HepG2 (cell line): ENCODE data around the gene SRSF4. TPM values are rescaled to one million over a fixed set of nuclear protein-coding genes. Genes with fewer than 3 reads are reported as not detected.

Source experiments
- ATAC-seq: fragments of 200-7000 bp; cut with Tn5 transposase; 3 replicates; pipeline ENCODE4 v1.9.1; 2020; ENCODE audit warnings: mild to moderate bottlenecking, moderate library complexity
- BruUV-seq: library from RNA; stranded (reverse); fragments of 400-500 nt; replicated peaks from 2 replicates; lab custom pipeline; 2021; lab: Mats Ljungman, UMichigan
- CTCF ChIA-PET: fragments of 300-600 bp; formaldehyde crosslinking; extraction: SDS; loops from one replicate; lab custom pipeline; 2021; ENCODE audit warnings: low total read pairs, inconsistent platforms, low intra/inter-chr PET ratio; lab: Yijun Ruan, JAX
- POLR2A ChIA-PET: fragments of 350-600 bp; sonication (Branson Sonifier 250); formaldehyde crosslinking; loops from one replicate; lab custom pipeline; 2020; ENCODE audit warnings: antibody characterized with exemption, inconsistent platforms; lab: Yijun Ruan, JAX
- DNase-seq: peaks from one replicate; pipeline ENCODE4 v3.0.0-alpha.2; 2015; ENCODE audit warnings: low spot score
- FAIRE-seq: peaks from 3 replicates; lab custom pipeline; 2011; peaks lifted over from hg19 to GRCh38; lab: Jason Lieb, UNC
- H2AFZ ChIP-seq: one replicate; pipeline ENCODE4 v1.6.1; 2011; ENCODE audit warnings: low read length, inconsistent platforms
- H3K27ac ChIP-seq: fragments of 300-600 bp; 3 replicates; pipeline ENCODE4 v1.8.0; 2011; ENCODE audit warnings: mixed run types, mild to moderate bottlenecking, mixed read lengths, low read length, inconsistent platforms; ENCODE audit not compliant: insufficient read depth; ENCODE audit errors: extremely low read length
- H3K27me3 ChIP-seq, 2 experiments: fragments of 200-600 bp in 1 of 2; 2 replicates in 1 of 2; 3 replicates in 1 of 2; pipeline versions ENCODE4 v1.6.0 to v1.8.0; 2011; ENCODE audit warnings: low read length in 2 of 2, mild to moderate bottlenecking in 2 of 2, moderate library complexity in 2 of 2, inconsistent platforms in 1 of 2; ENCODE audit not compliant: insufficient read depth in 2 of 2, control insufficient read depth in 1 of 2
- H3K36me3 ChIP-seq, 2 experiments: fragments of 200-600 bp in 1 of 2; replicated peaks in 1 of 2; 2 replicates in 1 of 2; 3 replicates in 1 of 2; pipeline versions ENCODE4 v1.5.1 to v1.8.0; 2011; ENCODE audit warnings: low read length in 2 of 2, inconsistent platforms in 1 of 2; ENCODE audit not compliant: insufficient read depth in 2 of 2, control insufficient read depth in 1 of 2
- H3K4me1 ChIP-seq: 2 replicates; pipeline ENCODE4 v1.5.1; 2012; ENCODE audit warnings: low read length, inconsistent platforms; ENCODE audit not compliant: insufficient read depth
- H3K4me2 ChIP-seq: 2 replicates; pipeline ENCODE4 v1.6.0; 2011; ENCODE audit warnings: low read depth, low read length, inconsistent platforms
- H3K4me3 ChIP-seq, 3 experiments: fragments of 200-600 bp in 1 of 3; sonication (generic), shearing (Covaris generic) in 1 of 3; replicated peaks in 1 of 3; 2 replicates each; pipeline ENCODE4 v1.5.1; 2011 to 2016; ENCODE audit warnings: low read length in 3 of 3, inconsistent platforms in 2 of 3, low read depth in 2 of 3, mild to moderate bottlenecking in 2 of 3, control low read depth in 1 of 3, mixed read lengths in 1 of 3; ENCODE audit not compliant: insufficient read depth in 1 of 3
- H3K79me2 ChIP-seq: one replicate; pipeline ENCODE4 v1.6.1; 2011; ENCODE audit warnings: low read length, inconsistent platforms; ENCODE audit not compliant: insufficient read depth
- H3K9ac ChIP-seq: 2 replicates; pipeline ENCODE4 v1.6.0; 2011; ENCODE audit warnings: mild to moderate bottlenecking, low read depth, low read length, inconsistent platforms; ENCODE audit not compliant: insufficient read depth
- H3K9me3 ChIP-seq: 2 replicates; pipeline ENCODE4 v1.5.1; 2012; ENCODE audit warnings: mild to moderate bottlenecking, low read length
- H4K20me1 ChIP-seq: 2 replicates; pipeline ENCODE4 v1.6.0; 2011; ENCODE audit warnings: inconsistent platforms, mild to moderate bottlenecking, low read length, moderate library complexity; ENCODE audit not compliant: insufficient read depth
- KLF11 ChIP-seq: IDR thresholded peaks from 2 replicates; pipeline ENCODE4 v1.6.1; 2016; ENCODE audit warnings: missing compliant biosample characterization
- LCORL ChIP-seq, 2 experiments: fragments of 450-650 bp in 1 of 2; sonication (generic) in 1 of 2; formaldehyde crosslinking in 1 of 2; IDR thresholded peaks; 2 replicates each; pipeline versions ENCODE4 v1.5.0 to v1.6.1; 2017 to 2020; ENCODE audit warnings: antibody characterized with exemption in 1 of 2, missing genetic modification reagents in 1 of 2
- MAFG ChIP-seq: sonication (generic); formaldehyde crosslinking; IDR thresholded peaks from 2 replicates; pipeline ENCODE4 v1.5.1; 2020; ENCODE audit warnings: mild to moderate bottlenecking, missing genetic modification reagents
- MIER3 ChIP-seq: IDR thresholded peaks from 2 replicates; pipeline ENCODE4 v1.6.1; 2016; ENCODE audit warnings: missing compliant biosample characterization, borderline replicate concordance
- RFX3 ChIP-seq: IDR thresholded peaks from 2 replicates; pipeline ENCODE4 v1.6.1; 2016; ENCODE audit warnings: missing biosample characterization, missing genetic modification reagents
- SALL1 ChIP-seq: sonication (generic); formaldehyde crosslinking; IDR thresholded peaks from 2 replicates; pipeline ENCODE4 v1.8.0; 2022; ENCODE audit warnings: mild to moderate bottlenecking, missing genetic modification reagents
- TMF1 ChIP-seq: sonication (generic); formaldehyde crosslinking; IDR thresholded peaks from 2 replicates; pipeline ENCODE4 v1.8.1; 2022; ENCODE audit warnings: low read depth, missing genetic modification reagents
- ZNF296 ChIP-seq: sonication (generic); formaldehyde crosslinking; conservative IDR thresholded peaks from 2 replicates; pipeline ENCODE4 v1.5.0; 2020; ENCODE audit warnings: mild to moderate bottlenecking, missing genetic modification reagents
- ZNF615 ChIP-seq: sonication (generic); formaldehyde crosslinking; IDR thresholded peaks from 2 replicates; pipeline ENCODE4 v1.5.0; 2020; ENCODE audit warnings: mild to moderate bottlenecking, missing genetic modification reagents, borderline replicate concordance
- ZNF788 ChIP-seq: sonication (generic); formaldehyde crosslinking; IDR thresholded peaks from 2 replicates; pipeline ENCODE4 v1.5.0; 2020; ENCODE audit warnings: mild to moderate bottlenecking, missing genetic modification reagents, borderline replicate concordance
- ZSCAN22 ChIP-seq: sonication (generic); formaldehyde crosslinking; IDR thresholded peaks from 2 replicates; pipeline ENCODE4 v1.4.0; 2020; ENCODE audit warnings: mild to moderate bottlenecking, missing genetic modification reagents
- WGBS: methylation state at CpG from one replicate; pipeline ENCODE4 v1.1.6; 2017; ENCODE audit warnings: low lambda C conversion rate; 5-methylcytosine and 5-hydroxymethylcytosine counted together
- in situ Hi-C: cut with HindIII; loops from 2 replicates; pipeline ENCODE4 v1.10.0; 2017; ENCODE audit warnings: low pct_unique_long_range_greater_than_20kb; ENCODE audit not compliant: extremely low pct_ligation_motif_present
- intact Hi-C: fragments of 100-400 bp; cut with micrococcal nuclease; formaldehyde crosslinking; loops from one replicate; pipeline ENCODE4 v1.10.0; 2022; ENCODE audit not compliant: unreplicated experiment
- polyA plus RNA-seq, 8 experiments: library from polyadenylated mRNA; depleted of rRNA in 3 of 8; stranded (reverse) in 7 of 8; unstranded in 1 of 8; fragments of >200 nt; fragmentation: Illumina TruSeq in 4 of 8; extraction: Trizol in 4 of 8; gene quantifications; 2 replicates each; pipeline versions ENCODE4 v1.2.1 to v1.2.3, GENCODE V29; 2011 to 2016; ENCODE audit warnings: low read depth in 4 of 8, missing spikeins in 1 of 8, mixed read lengths in 1 of 8; ENCODE audit not compliant: insufficient read depth in 1 of 8
- total RNA-seq, 5 experiments: library from RNA; depleted of rRNA; stranded (reverse); fragments of >200 nt; fragmentation: Illumina TruSeq; extraction: Trizol; gene quantifications; 2 replicates each; pipeline ENCODE4 v1.2.3, GENCODE V29; 2016; ENCODE audit warnings: low read depth in 1 of 5
- TF ChIP-seq, protein P1 (sequence below): IDR thresholded peaks from 2 replicates; pipeline ENCODE4 v1.6.1; 2016

The SRSF4 gene
- total and polyA plus RNA-seq, 2 of the 13 experiments (the other 11 are each of a cell fraction or from before 2014, with no cell fraction given), result 37.7 to 50.9 TPM

DNA sequence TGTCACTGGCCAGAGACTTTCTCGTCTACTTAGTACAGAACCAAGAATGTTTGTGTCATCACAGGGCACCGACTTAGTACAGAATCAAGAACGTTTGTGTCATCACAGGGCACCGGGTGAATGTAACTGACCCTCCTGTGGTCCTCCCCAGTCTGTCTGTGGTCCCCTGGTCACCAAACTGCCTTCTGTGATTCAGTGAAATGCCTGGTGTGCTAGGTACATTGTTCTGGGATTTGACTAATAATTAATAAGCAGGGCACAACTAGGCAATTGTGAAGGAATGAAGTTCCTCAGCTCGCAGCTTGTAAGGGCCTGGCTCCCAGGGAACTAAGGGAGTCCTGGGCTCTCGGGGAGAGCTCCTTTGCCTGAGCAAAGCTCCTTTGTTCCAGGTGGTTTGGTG is 41.8 kb upstream of the SRSF4 start:
- H3K27ac ChIP-seq, result no peak overlapping the region
- H3K27me3 ChIP-seq, result no peaks in the 10 kb centered on the region
- TF ChIP-seq ZNF296 (CRISPR knock-in tag) (no peak), KLF11 (CRISPR knock-in tag) (no peak), SALL1 (CRISPR knock-in tag) (no peak), LCORL (IDR thresholded peaks at IDR 0.05) (no peak), LCORL (CRISPR knock-in tag; IDR thresholded peaks at IDR 0.05) (no peak), TMF1 (CRISPR knock-in tag) (no peak), ZSCAN22 (no peak), RFX3 (CRISPR knock-in tag) (no peak), ZNF615 (CRISPR knock-in tag) (no peak), MIER3 (CRISPR knock-in tag) (no peak), ZNF788 (no peak), MAFG (CRISPR knock-in tag) (no peak)
- TF ChIP-seq, protein P1, sequence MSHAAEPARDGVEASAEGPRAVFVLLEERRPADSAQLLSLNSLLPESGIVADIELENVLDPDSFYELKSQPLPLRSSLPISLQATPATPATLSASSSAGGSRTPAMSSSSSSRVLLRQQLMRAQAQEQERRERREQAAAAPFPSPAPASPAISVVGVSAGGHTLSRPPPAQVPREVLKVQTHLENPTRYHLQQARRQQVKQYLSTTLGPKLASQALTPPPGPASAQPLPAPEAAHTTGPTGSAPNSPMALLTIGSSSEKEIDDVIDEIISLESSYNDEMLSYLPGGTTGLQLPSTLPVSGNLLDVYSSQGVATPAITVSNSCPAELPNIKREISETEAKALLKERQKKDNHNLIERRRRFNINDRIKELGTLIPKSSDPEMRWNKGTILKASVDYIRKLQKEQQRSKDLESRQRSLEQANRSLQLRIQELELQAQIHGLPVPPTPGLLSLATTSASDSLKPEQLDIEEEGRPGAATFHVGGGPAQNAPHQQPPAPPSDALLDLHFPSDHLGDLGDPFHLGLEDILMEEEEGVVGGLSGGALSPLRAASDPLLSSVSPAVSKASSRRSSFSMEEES (CRISPR knock-in tag), result no peak
- no peak for FAIRE-seq
- 85% methylated on average over 6 of the region's 6 CpGs for WGBS
- no peak overlapping the region for H3K4me2 ChIP-seq
- H4K20me1 ChIP-seq, result no peaks in the 10 kb centered on the region
- BruUV-seq, result no TSS peak
- H3K36me3 ChIP-seq, result peaks cover 1 to 8% of the 10 kb centered on the region in 2 experiments; a peak in 3 of 5 replicates
- in situ Hi-C loops (no loop called here), intact Hi-C loops (no loop called here)
- no peak for DNase-seq
- H2AFZ ChIP-seq, result no peak overlapping the region
- CTCF ChIA-PET, result no interaction called here
- H3K79me2 ChIP-seq, result no peaks in the 10 kb centered on the region
- ATAC-seq, result no peak
- no peak overlapping the region for H3K4me3 ChIP-seq
- H3K4me1 ChIP-seq, result peaks cover 31% of the 10 kb centered on the region
- H3K9ac ChIP-seq, result no peak overlapping the region
- H3K9me3 ChIP-seq, result no peaks in the 10 kb centered on the region
- POLR2A ChIA-PET, result no interaction called here
